GM18867 (cell line): ENCODE results near the gene FBXO30.
A peak's percentile ranks its signal among the peaks of the same experiment; 100 is the strongest.

Experiments used
- ATAC-seq: cut with Tn5 transposase; IDR thresholded peaks from one replicate; pipeline ENCODE4 v1.9.1; 2021; ENCODE audit warnings: mild to moderate bottlenecking, moderate library complexity; ENCODE audit not compliant: unreplicated experiment

The FBXO30 gene

GRCh38 chr6:145758113-145758512 is 56.5 kb downstream of the FBXO30 start:
- no peak for ATAC-seq

DNA sequence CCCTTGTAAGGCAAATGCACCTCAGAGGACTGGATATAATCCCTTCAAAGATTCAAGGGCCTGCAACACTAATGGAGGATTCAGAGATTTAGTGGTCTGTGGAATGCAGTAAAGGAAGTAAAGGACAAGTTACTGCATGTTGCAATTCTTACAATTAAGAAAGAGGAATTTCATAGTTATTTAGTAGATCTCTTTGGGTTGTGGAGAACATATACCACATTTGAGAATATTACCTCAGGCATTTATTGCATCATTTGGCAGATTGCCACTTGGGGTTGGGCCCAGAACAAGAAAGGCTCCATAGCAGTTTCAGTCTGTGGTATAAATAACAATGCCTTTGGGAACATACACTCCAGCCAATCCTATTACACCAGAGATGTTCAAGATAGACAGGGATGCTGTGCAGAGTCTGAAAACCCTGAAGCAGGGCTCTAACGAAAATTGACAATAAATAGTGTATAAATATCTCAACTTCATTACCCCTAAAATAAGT is 58.4 kb downstream of the FBXO30 start:
- no peak for ATAC-seq

- no peak for ATAC-seq
Measured at GRCh38 chr6:145755682-145756081, 58.9 kb downstream of the FBXO30 start.

GRCh38 chr6:145752638-145753037 is 62.0 kb downstream of the FBXO30 start:
- no peak for ATAC-seq

- peak; percentile 91 for ATAC-seq
Measured at GRCh38 chr6:145749632-145750031, 65.0 kb downstream of the FBXO30 start.

GRCh38 chr6:145745861-145746260 is 68.7 kb downstream of the FBXO30 start:
- ATAC-seq: no peak

DNA sequence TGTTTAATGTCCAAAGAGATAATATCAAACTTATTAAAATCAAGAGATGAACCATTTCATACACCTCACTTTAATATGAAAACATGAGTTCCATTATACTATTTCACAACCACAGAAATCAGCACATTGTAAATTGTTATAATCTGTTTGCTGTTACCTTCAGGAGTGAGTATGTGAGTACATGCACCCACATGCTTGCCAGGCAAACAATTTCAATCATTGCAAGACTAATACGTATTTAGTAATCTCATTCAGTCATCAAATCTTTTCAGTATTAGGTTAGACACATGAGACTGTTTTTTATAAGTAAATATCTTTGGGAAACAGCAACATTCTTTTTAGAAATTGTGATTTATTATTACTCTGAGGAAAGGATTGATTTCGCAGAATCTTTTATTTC is 70.0 kb downstream of the FBXO30 start:
- no peak for ATAC-seq
